GM10248 (cell line): Measurements from ENCODE around the gene PIK3R5.

Experiments used
- CTCF ChIA-PET: fragments of 300-600 bp; sonication (Branson Sonifier 250); formaldehyde crosslinking; extraction: SDS; loops from one replicate; lab custom pipeline; 2021; ENCODE audit warnings: antibody characterized with exemption; lab: Yijun Ruan, JAX
- POLR2A ChIA-PET: fragments of 350-650 bp; sonication (Branson Sonifier 250); formaldehyde crosslinking; extraction: SDS; loops from one replicate; lab custom pipeline; 2020; ENCODE audit warnings: antibody characterized with exemption; lab: Yijun Ruan, JAX
- DNase-seq: peaks from one replicate; pipeline ENCODE4 v3.0.0; 2012; ENCODE audit errors: extremely low spot score
- CTCF ChIP-seq: IDR thresholded peaks from 2 replicates; pipeline ENCODE4 v1.5.1; 2012; ENCODE audit warnings: mild to moderate bottlenecking, low read depth; ENCODE audit errors: extremely low read depth, missing control alignments, control extremely low read depth

Gene PIK3R5

GRCh38 chr17:8881606-8882005, 83.9 kb downstream of the PIK3R5 start:
- no peak for TF ChIP-seq CTCF
- ChIA-PET POLR2A (no interaction called here), CTCF (interaction anchor here (1.1 to 1.5 kb wide), 4 partner anchors 8 to 16 kb away, joined by 3 to 4 read pairs (median 4); no protein-coding TSS in a partner anchor)
- no peak for DNase-seq

DNA sequence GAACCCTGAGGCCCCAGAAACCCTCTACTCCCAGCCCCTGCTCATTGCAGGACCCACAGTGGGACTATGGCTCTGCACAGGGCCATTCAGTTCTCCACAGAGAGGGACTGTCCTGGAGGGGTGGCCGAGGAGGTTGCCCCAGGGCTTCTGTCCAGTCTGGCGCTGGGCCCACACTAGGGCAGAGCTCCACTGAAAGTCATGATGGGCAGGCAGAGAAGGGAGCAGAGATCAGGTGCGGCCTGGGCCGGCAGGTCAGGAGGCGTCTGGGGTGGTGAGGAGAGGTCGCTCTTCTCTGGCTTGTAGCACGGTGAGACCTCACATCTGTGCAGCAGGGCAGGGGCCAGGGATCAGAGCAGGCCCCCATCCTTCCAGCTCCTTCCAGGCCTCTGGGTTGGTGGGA, 85.0 kb downstream of the PIK3R5 start:
- DNase-seq = no peak
- POLR2A ChIA-PET = no interaction called here
- CTCF ChIA-PET = interaction anchor here (1.1 to 3.5 kb wide), 4 partner anchors 9 to 15 kb away, joined by 3 to 15 read pairs (median 4); partner anchors contain the start of gene PIK3R6
- no peak for TF ChIP-seq CTCF

GRCh38 chr17:8879410-8879809, 86.1 kb downstream of the PIK3R5 start:
- POLR2A ChIA-PET = no interaction called here
- no peak for TF ChIP-seq CTCF
- CTCF ChIA-PET = interaction anchor here (1.1 to 3.5 kb wide), 7 partner anchors 8 to 119 kb away, joined by 3 to 15 read pairs (median 4); no protein-coding TSS in a partner anchor
- no peak for DNase-seq

GRCh38 chr17:8877984-8878383, 87.5 kb downstream of the PIK3R5 start:
- no peak for DNase-seq
- ChIA-PET CTCF (interaction anchor here (1.3 to 3.5 kb wide), 4 partner anchors 11 to 16 kb away, joined by 4 to 15 read pairs (median 4); no protein-coding TSS in a partner anchor), POLR2A (no interaction called here)

GRCh38 chr17:8875957-8876356, 89.5 kb downstream of the PIK3R5 start:
- no peak for DNase-seq
- POLR2A ChIA-PET = no interaction called here

More at GRCh38 chr17:8877984-8878383, 87.5 kb downstream of the PIK3R5 start:
- no peak for TF ChIP-seq CTCF

DNA sequence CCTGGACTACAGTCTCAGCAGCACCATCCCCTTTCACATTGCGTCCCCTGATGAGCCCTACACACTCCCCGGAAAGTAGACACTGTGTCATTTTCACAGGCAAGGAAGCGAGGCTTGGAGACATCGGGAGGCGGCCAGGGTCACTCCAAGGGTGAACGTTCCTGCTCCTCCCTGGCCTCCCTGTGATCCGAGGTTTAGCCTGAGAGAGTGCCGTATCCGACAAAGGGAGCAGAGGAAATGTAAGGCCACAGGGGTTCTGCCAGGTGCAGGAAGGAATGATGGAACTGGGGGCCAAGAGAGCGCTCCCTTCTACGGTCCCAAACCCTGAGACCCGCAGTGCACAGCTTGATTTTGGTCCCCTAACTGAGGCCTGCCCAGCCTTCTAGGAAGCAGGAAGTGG, 90.1 kb downstream of the PIK3R5 start:
- DNase-seq = no peak
- ChIA-PET POLR2A (no interaction called here), CTCF (interaction anchor here (1.1 kb wide), 1 partner anchor 14 kb away, joined by 3 read pairs; no protein-coding TSS in a partner anchor)
- no peak for TF ChIP-seq CTCF

More at GRCh38 chr17:8875957-8876356, 89.5 kb downstream of the PIK3R5 start:
- CTCF ChIA-PET = interaction anchor here (1.1 to 1.3 kb wide), 2 partner anchors 14 to 19 kb away, joined by 3 to 4 read pairs; no protein-coding TSS in a partner anchor
- no peak for TF ChIP-seq CTCF
